ENCODE results near the gene PDK1.
"Not testable (repeated sequence)": the region's sequence is repeated elsewhere in the genome, so short reads cannot be mapped to it uniquely, and the experiment has no call there.

The PDK1 gene

GRCh38 chr2:172578054-172578453, 22.2 kb downstream of the PDK1 start:
- Histone ChIP-seq H3K36me3 (peaks cover 23% of the 10 kb centered on the region), H3K9me3 (peaks cover 3% of the 10 kb centered on the region), H3K4me1 (ENCODE audit: control insufficient read depth in 1 of 2, insufficient read depth in 1 of 2, low read depth in 1 of 2, low read length in 1 of 2) (no peaks in the 10 kb centered on the region), H3K27me3 (no peaks in the 10 kb centered on the region), H3K27ac (no peak overlapping the region), H3K4me3 (ENCODE audit: low read depth in 1 of 2, low read length in 1 of 2) (no peak overlapping the region)
- TF ChIP-seq CTCF (IDR thresholded peaks at IDR 0.05): no peak

- H3K27ac ChIP-seq: no peak overlapping the region
- TF ChIP-seq CTCF (IDR thresholded peaks at IDR 0.05): no peak
- H3K4me3 ChIP-seq (ENCODE audit: low read depth in 1 of 2, low read length in 1 of 2): no peak overlapping the region
- no peaks in the 10 kb centered on the region for H3K27me3 ChIP-seq
- peaks cover 31% of the 10 kb centered on the region for H3K36me3 ChIP-seq
- H3K9me3 ChIP-seq: peaks cover 3% of the 10 kb centered on the region
- no peaks in the 10 kb centered on the region for H3K4me1 ChIP-seq (ENCODE audit: control insufficient read depth in 1 of 2, insufficient read depth in 1 of 2, low read depth in 1 of 2, low read length in 1 of 2)
These were observed 23.1 kb downstream of the PDK1 start for GRCh38 chr2:172578860-172579512.

GRCh38 chr2:172580544-172580943, 24.7 kb downstream of the PDK1 start:
- Histone ChIP-seq H3K9me3 (peaks cover 3% of the 10 kb centered on the region), H3K36me3 (peaks cover 34% of the 10 kb centered on the region), H3K27me3 (no peaks in the 10 kb centered on the region), H3K27ac (no peak overlapping the region), H3K4me1 (ENCODE audit: control insufficient read depth in 1 of 2, insufficient read depth in 1 of 2, low read depth in 1 of 2, low read length in 1 of 2) (no peaks in the 10 kb centered on the region), H3K4me3 (ENCODE audit: low read depth in 1 of 2, low read length in 1 of 2) (no peak overlapping the region)
- TF ChIP-seq CTCF (IDR thresholded peaks at IDR 0.05): no peak

- H3K27me3 ChIP-seq: no peaks in the 10 kb centered on the region
- H3K27ac ChIP-seq: no peak overlapping the region
- H3K4me3 ChIP-seq (ENCODE audit: low read depth in 1 of 2, low read length in 1 of 2): no peak overlapping the region
- peaks cover 55% of the 10 kb centered on the region for H3K36me3 ChIP-seq
- TF ChIP-seq CTCF (IDR thresholded peaks at IDR 0.05): no peak
- no peaks in the 10 kb centered on the region for H3K4me1 ChIP-seq (ENCODE audit: control insufficient read depth in 1 of 2, insufficient read depth in 1 of 2, low read depth in 1 of 2, low read length in 1 of 2)
- H3K9me3 ChIP-seq: no peaks in the 10 kb centered on the region
These were observed 26.8 kb downstream of the PDK1 start for GRCh38 chr2:172582656-172583055.

- Histone ChIP-seq H3K27me3 (no peaks in the 10 kb centered on the region), H3K36me3 (peaks cover 85% of the 10 kb centered on the region), H3K27ac (no peak overlapping the region), H3K4me3 (ENCODE audit: low read depth in 1 of 2, low read length in 1 of 2) (no peak overlapping the region), H3K4me1 (ENCODE audit: control insufficient read depth in 1 of 2, insufficient read depth in 1 of 2, low read depth in 1 of 2, low read length in 1 of 2) (no peaks in the 10 kb centered on the region), H3K9me3 (no peaks in the 10 kb centered on the region)
- TF ChIP-seq CTCF (IDR thresholded peaks at IDR 0.05): no peak
These were observed 30.5 kb downstream of the PDK1 start for GRCh38 chr2:172586245-172586891.

GRCh38 chr2:172587231-172587630, 31.3 kb downstream of the PDK1 start:
- H3K4me3 ChIP-seq (ENCODE audit: low read depth in 1 of 2, low read length in 1 of 2); H3K27ac ChIP-seq; H3K27me3 ChIP-seq; H3K4me1 ChIP-seq (ENCODE audit: control insufficient read depth in 1 of 2, insufficient read depth in 1 of 2, low read depth in 1 of 2, low read length in 1 of 2); H3K9me3 ChIP-seq: not testable (repeated sequence)
- peaks cover 83% of the 10 kb centered on the region for H3K36me3 ChIP-seq
